ENCODE results near the gene UBE2S.

- TF ChIP-seq CTCF (IDR thresholded peaks at IDR 0.05), result no peak
- no peak for TF ChIP-seq POLR2A (IDR thresholded peaks at IDR 0.05)
Observed at GRCh38 chr19:55447421-55448174, 40.0 kb upstream of the UBE2S start.
